ENCODE results near the gene CUX1.

- TF ChIP-seq EZH2phosphoT487 (IDR thresholded peaks at IDR 0.05; ENCODE audit: borderline replicate concordance, low read length) (no peak), CTCF (IDR thresholded peaks at IDR 0.05; ENCODE audit: low read depth, low read length, poor library complexity, severe bottlenecking) (no peak)
These were observed 95.9 kb downstream of the CUX1 start for GRCh38 chr7:101913247-101913721.
